H9 (cell line): ENCODE results near the gene BRD1. TPM values are rescaled to one million over a fixed set of nuclear protein-coding genes. Genes with fewer than 3 reads are reported as not detected.

Experiments used
- DNase-seq: peaks from one replicate; pipeline ENCODE4 v3.0.0-alpha.2; 2017
- H2AFZ ChIP-seq: one replicate; pipeline ENCODE4 v1.6.1; 2013; ENCODE audit warnings: mild to moderate bottlenecking, low read length, control low read depth, moderate library complexity
- H2AK5ac ChIP-seq: 2 replicates; pipeline ENCODE4 v1.6.1; 2013; ENCODE audit warnings: low read length, control low read depth, mixed read lengths; ENCODE audit not compliant: insufficient read length
- H2BK120ac ChIP-seq: one replicate; pipeline ENCODE4 v1.6.1; 2013; ENCODE audit warnings: low read depth, mild to moderate bottlenecking, low read length, control low read depth, inconsistent platforms; ENCODE audit not compliant: poor library complexity, severe bottlenecking
- H2BK12ac ChIP-seq: 2 replicates; pipeline ENCODE4 v1.6.1; 2013; ENCODE audit warnings: low read length, control low read depth, mixed read lengths, low read depth; ENCODE audit not compliant: insufficient read length
- H2BK15ac ChIP-seq: 2 replicates; pipeline ENCODE4 v1.6.1; 2013; ENCODE audit warnings: low read depth, low read length, control low read depth
- H2BK20ac ChIP-seq: one replicate; pipeline ENCODE4 v1.6.1; 2013; ENCODE audit warnings: low read depth, mild to moderate bottlenecking, low read length, control low read depth, inconsistent platforms; ENCODE audit not compliant: poor library complexity, severe bottlenecking
- H2BK5ac ChIP-seq: 2 replicates; pipeline ENCODE4 v1.6.1; 2013; ENCODE audit warnings: low read length, control low read depth, mixed read lengths; ENCODE audit not compliant: insufficient read length
- H3K14ac ChIP-seq: 2 replicates; pipeline ENCODE4 v1.6.1; 2013; ENCODE audit warnings: low read length, control low read depth; ENCODE audit not compliant: insufficient read depth
- H3K18ac ChIP-seq: 2 replicates; pipeline ENCODE4 v1.6.1; 2013; ENCODE audit warnings: low read depth, mild to moderate bottlenecking, mixed read lengths, low read length, control low read depth; ENCODE audit not compliant: insufficient read length
- H3K23ac ChIP-seq: 2 replicates; pipeline ENCODE4 v1.6.1; 2013; ENCODE audit warnings: low read length, control low read depth, mixed read lengths, low read depth; ENCODE audit not compliant: insufficient read length
- H3K23me2 ChIP-seq: 2 replicates; pipeline ENCODE4 v1.6.1; 2013; ENCODE audit warnings: low read depth, mild to moderate bottlenecking, mixed read lengths, low read length, control low read depth; ENCODE audit not compliant: insufficient read length, poor library complexity, severe bottlenecking
- H3K27ac ChIP-seq: 2 replicates; pipeline ENCODE4 v1.5.1; 2013; ENCODE audit warnings: low read length, control low read depth, mixed read lengths, low read depth; ENCODE audit not compliant: insufficient read length
- H3K27me3 ChIP-seq: 2 replicates; pipeline ENCODE4 v1.6.1; 2013; ENCODE audit warnings: low read length, control low read depth, inconsistent platforms; ENCODE audit not compliant: insufficient read depth
- H3K4ac ChIP-seq: 2 replicates; pipeline ENCODE4 v1.6.1; 2013; ENCODE audit warnings: low read depth, mild to moderate bottlenecking, control low read depth, inconsistent platforms, low read length, moderate library complexity
- H3K4me1 ChIP-seq: 2 replicates; pipeline ENCODE4 v1.6.1; 2013; ENCODE audit warnings: low read length, control low read depth, inconsistent platforms; ENCODE audit not compliant: insufficient read depth
- H3K4me2 ChIP-seq: 2 replicates; pipeline ENCODE4 v1.6.1; 2013; ENCODE audit warnings: low read length, control low read depth, mixed read lengths; ENCODE audit not compliant: insufficient read length, insufficient read depth
- H3K56ac ChIP-seq: 2 replicates; pipeline ENCODE4 v1.6.1; 2013; ENCODE audit warnings: low read depth, mild to moderate bottlenecking, mixed read lengths, low read length, control low read depth; ENCODE audit not compliant: insufficient read length
- H3K79me1 ChIP-seq: 2 replicates; pipeline ENCODE4 v1.6.1; 2013; ENCODE audit warnings: low read depth, mild to moderate bottlenecking, moderate library complexity, low read length, control low read depth, inconsistent platforms; ENCODE audit not compliant: insufficient read depth, poor library complexity, severe bottlenecking
- H3K79me2 ChIP-seq: 2 replicates; pipeline ENCODE4 v1.6.1; 2013; ENCODE audit warnings: low read length, control low read depth, inconsistent platforms; ENCODE audit not compliant: insufficient read depth
- H3K9ac ChIP-seq: 2 replicates; pipeline ENCODE4 v1.6.1; 2013; ENCODE audit warnings: low read length, control low read depth, mixed read lengths; ENCODE audit not compliant: insufficient read length; ENCODE audit errors: extremely low read depth
- H3K9me3 ChIP-seq: one replicate; pipeline ENCODE4 v1.6.1; 2013; ENCODE audit warnings: low read depth, low read length, inconsistent platforms; ENCODE audit not compliant: control insufficient read depth
- H3T11ph ChIP-seq: one replicate; pipeline ENCODE4 v1.6.1; 2013; ENCODE audit warnings: mild to moderate bottlenecking, low read length, control low read depth, inconsistent platforms
- H4K20me1 ChIP-seq: one replicate; pipeline ENCODE4 v1.6.1; 2013; ENCODE audit not compliant: control insufficient read depth, insufficient read length, insufficient read depth
- H4K5ac ChIP-seq: 2 replicates; pipeline ENCODE4 v1.6.1; 2013; ENCODE audit warnings: low read depth, mild to moderate bottlenecking, mixed read lengths, low read length, control low read depth; ENCODE audit not compliant: insufficient read length
- H4K8ac ChIP-seq: replicated peaks from 2 replicates; pipeline ENCODE4 v1.6.1; 2013; ENCODE audit warnings: low read length, control low read depth, mixed read lengths, low read depth; ENCODE audit not compliant: insufficient read length
- H4K91ac ChIP-seq: 2 replicates; pipeline ENCODE4 v1.6.1; 2013; ENCODE audit warnings: low read depth, mild to moderate bottlenecking, moderate library complexity, mixed read lengths, low read length, control low read depth; ENCODE audit not compliant: insufficient read length
- H3K27ac Mint-ChIP-seq, 3 experiments: 2 replicates in 2 of 3; 3 replicates in 1 of 3; pipeline ENCODE4 v1.8.0; 2020 to 2021; ENCODE audit warnings: mixed read lengths in 3 of 3, mild to moderate bottlenecking in 1 of 3, moderate library complexity in 1 of 3
- H3K27me3 Mint-ChIP-seq: 2 replicates; pipeline ENCODE4 v1.8.0; 2021; ENCODE audit warnings: low read depth, mild to moderate bottlenecking, moderate library complexity, mixed read lengths
- H3K36me3 Mint-ChIP-seq, 3 experiments: 2 replicates in 2 of 3; 3 replicates in 1 of 3; pipeline ENCODE4 v1.8.0; 2020 to 2021; ENCODE audit warnings: low read depth in 3 of 3, mixed read lengths in 3 of 3; ENCODE audit not compliant: insufficient read depth in 1 of 3
- H3K4me1 Mint-ChIP-seq, 2 experiments: 2 replicates each; pipeline ENCODE4 v1.8.0; 2020; ENCODE audit warnings: mixed read lengths in 2 of 2
- H3K4me3 Mint-ChIP-seq, 2 experiments: 2 replicates in 1 of 2; 3 replicates in 1 of 2; pipeline ENCODE4 v1.8.0; 2020 to 2021; ENCODE audit warnings: mild to moderate bottlenecking in 2 of 2, mixed read lengths in 2 of 2, moderate library complexity in 1 of 2
- H3K9me3 Mint-ChIP-seq, 2 experiments: 2 replicates in 1 of 2; 3 replicates in 1 of 2; pipeline ENCODE4 v1.8.0; 2020; ENCODE audit warnings: mild to moderate bottlenecking in 2 of 2, mixed read lengths in 2 of 2, moderate library complexity in 1 of 2
- CTCF ChIP-seq: fragments of 200-600 bp; sonication (generic); conservative IDR thresholded peaks from 3 replicates; pipeline ENCODE4 v1.8.0; 2021; ENCODE audit warnings: antibody characterized with exemption, mild to moderate bottlenecking
- WGBS: extraction: QIAGEN DNeasy Blood & Tissue Kit; methylation state at CpG from one replicate; pipeline ENCODE4 v1.1.7; 2013; ENCODE audit warnings: missing lambda C conversion rate, low lambda C conversion rate, mixed read lengths; ENCODE audit not compliant: insufficient read length; ENCODE audit errors: extremely low coverage; 5-methylcytosine and 5-hydroxymethylcytosine counted together
- total RNA-seq: library from RNA; stranded (reverse); gene quantifications from 2 replicates; pipeline ENCODE4 v1.2.1, GENCODE V29; 2021

The BRD1 gene
- total RNA-seq, 1 experiment from 2014 or later: 51.3 TPM

- no CpG with 5 or more reads among the region's 5 CpGs for WGBS
- Mint-ChIP-seq H3K36me3 (peaks cover 5 to 39% (median 20%) of the 10 kb centered on the region in 3 experiments; a peak in 6 of 7 replicates), H3K4me3 (no peak overlapping the region), H3K27ac (no peak overlapping the region), H3K9me3 (no peaks in the 10 kb centered on the region), H3K27me3 (no peaks in the 10 kb centered on the region), H3K4me1 (no peaks in the 10 kb centered on the region)
- no peak overlapping the region for H2BK15ac ChIP-seq
- TF ChIP-seq CTCF: no peak
- H3K79me1 ChIP-seq: peaks cover 14% of the 10 kb centered on the region
- no peak overlapping the region for H3K14ac ChIP-seq
- no peak overlapping the region for H4K5ac ChIP-seq
- no peak overlapping the region for H3K9ac ChIP-seq
- H4K20me1 ChIP-seq: no peaks in the 10 kb centered on the region
- no peaks in the 10 kb centered on the region for H3K9me3 ChIP-seq
- no peaks in the 10 kb centered on the region for H3K4me1 ChIP-seq
- no peak overlapping the region for H2BK120ac ChIP-seq
- no peak overlapping the region for H2AK5ac ChIP-seq
- no peak overlapping the region for H3K4me2 ChIP-seq
- peaks cover 58% of the 10 kb centered on the region for H3K79me2 ChIP-seq
- no peak overlapping the region for H3K23ac ChIP-seq
- H2BK5ac ChIP-seq: no peak overlapping the region
- no peak overlapping the region for H3K27ac ChIP-seq
- H4K8ac ChIP-seq: no peak overlapping the region
- no peaks in the 10 kb centered on the region for H3K23me2 ChIP-seq
- H2AFZ ChIP-seq: no peak overlapping the region
- DNase-seq: no peak
- H2BK20ac ChIP-seq: no peak overlapping the region
- no peaks in the 10 kb centered on the region for H3K27me3 ChIP-seq
- H3K56ac ChIP-seq: no peak overlapping the region
- H3K18ac ChIP-seq: no peak overlapping the region
- no peak overlapping the region for H4K91ac ChIP-seq
- H3K4ac ChIP-seq: no peak overlapping the region
- H2BK12ac ChIP-seq: no peak overlapping the region
- no peak overlapping the region for H3T11ph ChIP-seq
Measured at GRCh38 chr22:49810363-49811019, 17.2 kb downstream of the BRD1 start.
